DND-41 (cell line): Measurements from ENCODE around the gene DNAJC4.
A peak's percentile ranks its signal among the peaks of the same experiment; 100 is the strongest.

Source experiments
- ATAC-seq: fragments of 200-7000 bp; cut with Tn5 transposase; 3 replicates; pipeline ENCODE4 v1.9.1; 2021; ENCODE audit warnings: low read depth; ENCODE audit not compliant: insufficient read depth
- DNase-seq: peaks from one replicate; pipeline ENCODE4 v3.0.0-alpha.2; 2020
- H2AFZ ChIP-seq: 2 replicates; pipeline ENCODE4 v1.6.0; 2012; ENCODE audit warnings: low read depth, low read length
- H3K27ac ChIP-seq: 2 replicates; pipeline ENCODE4 v1.5.1; 2012; ENCODE audit warnings: low read length, inconsistent platforms
- H3K27me3 ChIP-seq: fragments of 200-600 bp; sonication (generic); 2 replicates; pipeline ENCODE4 v1.6.0; 2012; ENCODE audit warnings: low read length, mild to moderate bottlenecking, inconsistent platforms; ENCODE audit not compliant: insufficient read depth, poor library complexity
- H3K36me3 ChIP-seq: 2 replicates; pipeline ENCODE4 v1.5.1; 2012; ENCODE audit warnings: low read length, inconsistent platforms; ENCODE audit not compliant: insufficient read depth
- H3K4me1 ChIP-seq: 2 replicates; pipeline ENCODE4 v1.5.1; 2012; ENCODE audit warnings: mild to moderate bottlenecking, low read length; ENCODE audit not compliant: insufficient read depth
- H3K4me2 ChIP-seq: 2 replicates; pipeline ENCODE4 v1.6.0; 2012; ENCODE audit warnings: mild to moderate bottlenecking, moderate library complexity, low read length, inconsistent platforms; ENCODE audit not compliant: insufficient read depth
- H3K4me3 ChIP-seq, 2 experiments: fragments of 200-600 bp in 1 of 2; shearing (Covaris generic) in 1 of 2; 2 replicates each; pipeline ENCODE4 v1.5.1; 2012 to 2016; ENCODE audit warnings: inconsistent platforms in 2 of 2, low read length in 2 of 2, mild to moderate bottlenecking in 2 of 2, low read depth in 1 of 2, moderate library complexity in 1 of 2
- H3K79me2 ChIP-seq: 2 replicates; pipeline ENCODE4 v1.6.0; 2012; ENCODE audit warnings: low read length, inconsistent platforms; ENCODE audit not compliant: insufficient read depth
- H3K9ac ChIP-seq: 2 replicates; pipeline ENCODE4 v1.6.0; 2012; ENCODE audit warnings: low read depth, mild to moderate bottlenecking, inconsistent platforms, low read length, moderate library complexity
- H3K9me3 ChIP-seq: 2 replicates; pipeline ENCODE4 v1.5.1; 2012; ENCODE audit warnings: low read length, moderate library complexity, mild to moderate bottlenecking, inconsistent platforms; ENCODE audit not compliant: insufficient read depth, severe bottlenecking
- H4K20me1 ChIP-seq: 2 replicates; pipeline ENCODE4 v1.6.0; 2012; ENCODE audit warnings: low read length; ENCODE audit not compliant: insufficient read depth
- EZH2 ChIP-seq: IDR thresholded peaks from 3 replicates; pipeline ENCODE4 v1.6.1; 2012; ENCODE audit warnings: borderline replicate concordance, low read depth, mild to moderate bottlenecking, moderate library complexity, low read length, inconsistent platforms; ENCODE audit not compliant: severe bottlenecking
- TF ChIP-seq, protein P1 (sequence below): IDR thresholded peaks from 2 replicates; pipeline ENCODE4 v1.5.1; 2012; ENCODE audit warnings: borderline replicate concordance, low read length, moderate library complexity, mild to moderate bottlenecking; ENCODE audit not compliant: poor library complexity, severe bottlenecking; ENCODE audit errors: extremely low read depth

Gene DNAJC4

DNA sequence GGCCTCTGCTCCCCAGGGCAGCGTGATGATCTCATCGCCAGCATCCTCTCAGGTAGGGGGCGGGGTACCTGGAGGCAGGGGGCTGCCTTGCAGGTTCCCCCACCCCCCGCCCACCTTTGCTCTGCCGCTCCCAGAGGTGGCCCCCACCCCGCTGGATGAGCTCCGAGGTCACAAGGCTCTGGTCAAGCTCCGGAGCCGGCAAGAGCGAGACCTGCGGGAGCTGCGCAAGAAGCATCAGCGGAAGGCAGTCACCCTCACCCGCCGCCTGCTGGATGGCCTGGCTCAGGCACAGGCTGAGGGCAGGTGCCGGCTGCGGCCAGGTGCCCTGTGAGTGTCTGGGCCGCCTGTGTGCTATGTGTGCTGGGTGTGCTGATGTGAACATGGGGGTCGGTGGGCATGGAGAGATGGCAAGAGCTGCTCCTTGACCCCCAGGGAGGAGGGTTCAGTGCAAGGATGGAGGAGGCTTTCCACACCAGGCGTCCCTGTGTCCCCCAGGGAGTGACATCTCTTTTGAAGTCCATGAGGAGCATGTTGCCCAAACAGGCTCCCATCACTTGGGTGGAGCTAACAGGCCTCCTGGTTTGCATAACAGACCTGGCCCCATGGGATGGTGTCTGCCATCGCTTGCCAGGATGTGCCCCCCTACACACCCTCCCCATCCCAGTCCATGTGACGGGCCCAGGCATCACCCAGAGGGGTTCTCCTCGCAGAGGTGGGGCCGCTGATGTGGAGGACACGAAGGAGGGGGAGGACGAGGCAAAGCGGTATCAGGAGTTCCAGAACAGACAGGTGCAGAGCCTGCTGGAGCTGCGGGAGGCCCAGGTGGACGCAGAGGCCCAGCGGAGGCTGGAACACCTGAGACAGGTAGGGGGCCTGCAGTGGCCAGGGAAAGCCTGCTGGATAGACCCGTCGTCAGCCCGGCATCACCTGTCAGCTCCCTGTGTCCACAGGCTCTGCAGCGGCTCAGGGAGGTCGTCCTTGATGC lies 35.1 kb downstream of the DNAJC4 start:
- no peak overlapping the region for H3K4me3 ChIP-seq
- no peak overlapping the region for H3K27ac ChIP-seq
- H4K20me1 ChIP-seq = no peaks in the 10 kb centered on the region
- H3K27me3 ChIP-seq = no peaks in the 10 kb centered on the region
- H3K36me3 ChIP-seq = peaks cover 27% of the 10 kb centered on the region; the same call in 1 of the 2 replicates
- no peak overlapping the region for H2AFZ ChIP-seq
- no peak for ATAC-seq
- H3K4me2 ChIP-seq = no peak overlapping the region
- TF ChIP-seq EZH2 = no peak
- TF ChIP-seq, protein P1, sequence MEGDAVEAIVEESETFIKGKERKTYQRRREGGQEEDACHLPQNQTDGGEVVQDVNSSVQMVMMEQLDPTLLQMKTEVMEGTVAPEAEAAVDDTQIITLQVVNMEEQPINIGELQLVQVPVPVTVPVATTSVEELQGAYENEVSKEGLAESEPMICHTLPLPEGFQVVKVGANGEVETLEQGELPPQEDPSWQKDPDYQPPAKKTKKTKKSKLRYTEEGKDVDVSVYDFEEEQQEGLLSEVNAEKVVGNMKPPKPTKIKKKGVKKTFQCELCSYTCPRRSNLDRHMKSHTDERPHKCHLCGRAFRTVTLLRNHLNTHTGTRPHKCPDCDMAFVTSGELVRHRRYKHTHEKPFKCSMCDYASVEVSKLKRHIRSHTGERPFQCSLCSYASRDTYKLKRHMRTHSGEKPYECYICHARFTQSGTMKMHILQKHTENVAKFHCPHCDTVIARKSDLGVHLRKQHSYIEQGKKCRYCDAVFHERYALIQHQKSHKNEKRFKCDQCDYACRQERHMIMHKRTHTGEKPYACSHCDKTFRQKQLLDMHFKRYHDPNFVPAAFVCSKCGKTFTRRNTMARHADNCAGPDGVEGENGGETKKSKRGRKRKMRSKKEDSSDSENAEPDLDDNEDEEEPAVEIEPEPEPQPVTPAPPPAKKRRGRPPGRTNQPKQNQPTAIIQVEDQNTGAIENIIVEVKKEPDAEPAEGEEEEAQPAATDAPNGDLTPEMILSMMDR = no peak
- DNase-seq = no peak
- no peaks in the 10 kb centered on the region for H3K9me3 ChIP-seq
- peaks cover 16% of the 10 kb centered on the region for H3K4me1 ChIP-seq
- H3K9ac ChIP-seq = no peak overlapping the region; the same call in 1 of the 2 replicates
- H3K79me2 ChIP-seq = peaks cover 12% of the 10 kb centered on the region

DNA sequence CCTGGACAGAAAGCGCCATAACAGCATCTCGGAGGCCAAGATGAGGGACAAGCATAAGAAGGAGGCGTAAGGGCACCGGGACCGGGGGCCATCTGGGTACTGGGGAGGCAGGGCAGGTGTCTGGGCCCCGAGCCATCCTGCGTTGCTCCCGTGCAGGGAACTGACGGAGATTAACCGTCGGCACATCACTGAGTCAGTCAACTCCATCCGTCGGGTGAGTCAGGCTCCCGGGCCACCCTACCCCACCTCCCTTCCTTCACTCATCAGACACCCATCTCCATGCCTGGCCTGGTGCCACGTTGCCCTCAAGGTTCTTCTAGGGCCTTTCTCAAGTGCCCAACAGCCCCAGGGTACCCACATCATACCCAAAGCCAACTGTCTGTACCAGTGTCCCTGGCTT lies 36.0 kb downstream of the DNAJC4 start:
- H3K27ac ChIP-seq = no peak overlapping the region
- peaks cover 23% of the 10 kb centered on the region for H3K4me1 ChIP-seq
- TF ChIP-seq, protein P1 = no peak
- TF ChIP-seq EZH2 = no peak
- no peak for DNase-seq
- no peak overlapping the region for H3K4me3 ChIP-seq
- no peak for ATAC-seq
- H2AFZ ChIP-seq = no peak overlapping the region
- H3K9ac ChIP-seq = no peak overlapping the region; the same call in 1 of the 2 replicates
- H3K9me3 ChIP-seq = no peaks in the 10 kb centered on the region
- H3K27me3 ChIP-seq = no peaks in the 10 kb centered on the region
- H3K79me2 ChIP-seq = peaks cover 13% of the 10 kb centered on the region
- no peak overlapping the region for H3K4me2 ChIP-seq
- H3K36me3 ChIP-seq = peaks cover 27% of the 10 kb centered on the region; the same call in 1 of the 2 replicates
- H4K20me1 ChIP-seq = no peaks in the 10 kb centered on the region

DNA sequence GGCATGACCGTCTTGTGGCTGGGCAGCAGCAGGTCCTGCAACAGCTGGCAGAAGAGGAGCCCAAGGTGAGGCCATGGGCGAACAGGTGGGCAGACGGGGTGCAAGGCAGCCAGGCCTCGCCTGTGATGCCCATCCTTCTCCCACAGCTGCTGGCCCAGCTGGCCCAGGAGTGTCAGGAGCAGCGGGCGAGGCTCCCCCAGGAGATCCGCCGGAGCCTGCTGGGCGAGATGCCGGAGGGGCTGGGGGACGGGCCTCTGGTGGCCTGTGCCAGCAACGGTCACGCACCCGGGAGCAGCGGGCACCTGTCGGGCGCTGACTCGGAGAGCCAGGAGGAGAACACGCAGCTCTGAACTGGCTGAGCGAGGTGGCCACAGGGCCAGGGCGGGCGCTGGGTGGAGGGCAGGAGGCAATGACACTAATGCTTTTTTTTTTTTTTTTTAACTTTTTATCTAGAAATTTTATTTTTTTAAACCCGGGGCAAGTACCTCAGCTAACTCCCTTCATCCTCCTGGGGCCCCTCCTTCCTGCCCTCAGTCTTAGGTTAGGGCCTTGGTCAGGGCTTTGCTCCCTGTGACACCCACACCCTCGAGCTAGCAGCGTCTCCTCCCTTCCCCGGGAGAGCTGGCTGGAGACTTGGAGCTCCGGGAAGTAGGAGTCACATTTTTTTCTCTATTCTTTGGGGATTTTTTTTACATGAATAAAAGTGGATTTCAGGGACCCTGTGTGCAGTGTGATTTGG lies 37.0 kb downstream of the DNAJC4 start:
- Histone ChIP-seq H3K4me3 (no peak overlapping the region), H3K27me3 (no peaks in the 10 kb centered on the region), H3K9me3 (no peaks in the 10 kb centered on the region), H3K36me3 (peaks cover 25% of the 10 kb centered on the region; the same call in 1 of the 2 replicates), H3K4me2 (no peak overlapping the region), H3K4me1 (peaks cover 33% of the 10 kb centered on the region), H3K27ac (no peak overlapping the region), H2AFZ (no peak overlapping the region), H3K9ac (peak overlapping the region; percentile 95; the same call in 1 of the 2 replicates), H3K79me2 (peaks cover 23% of the 10 kb centered on the region), H4K20me1 (no peaks in the 10 kb centered on the region)
- TF ChIP-seq, protein P1 = no peak
- no peak for TF ChIP-seq EZH2
- no peak for DNase-seq
- ATAC-seq = no peak
